Bronchial epithelial cell (primary cell): ENCODE measurements around the gene ZNF736. TPM values are rescaled to one million over a fixed set of nuclear protein-coding genes. Genes with fewer than 3 reads are reported as not detected.
"Not testable (repeated sequence)": the region's sequence is repeated elsewhere in the genome, so short reads cannot be mapped to it uniquely, and the experiment has no call there.

Experiments
- DNase-seq: peaks from one replicate; pipeline ENCODE4 v3.0.0-alpha.2; 2010; ENCODE audit warnings: low read depth
- FAIRE-seq: peaks from 2 replicates; lab custom pipeline; 2011; peaks lifted over from hg19 to GRCh38; lab: Jason Lieb, UNC
- H3K27me3 ChIP-seq: 2 replicates; pipeline ENCODE4 v1.5.1; 2011; ENCODE audit warnings: low read length; ENCODE audit not compliant: control insufficient read depth, insufficient read depth
- H3K36me3 ChIP-seq: 2 replicates; pipeline ENCODE4 v1.5.1; 2011; ENCODE audit warnings: low read length; ENCODE audit not compliant: control insufficient read depth, insufficient read depth
- H3K4me3 ChIP-seq: 2 replicates; pipeline ENCODE4 v1.5.1; 2011; ENCODE audit warnings: mild to moderate bottlenecking, low read depth, low read length, control low read depth
- total RNA-seq: library from RNA; depleted of rRNA; stranded (reverse); fragments of >200 nt; gene quantifications from 2 replicates; pipeline ENCODE4 v1.2.1, GENCODE V29; 2014
- TF ChIP-seq, protein P1 (sequence below): IDR thresholded peaks from 2 replicates; pipeline ENCODE4 v1.5.1; 2011; ENCODE audit warnings: mild to moderate bottlenecking, moderate library complexity, low read length, control low read depth, inconsistent platforms; ENCODE audit not compliant: insufficient read depth, severe bottlenecking

The ZNF736 gene
- 8.7 and 9.7 TPM in 2 replicates for total RNA-seq

DNA sequence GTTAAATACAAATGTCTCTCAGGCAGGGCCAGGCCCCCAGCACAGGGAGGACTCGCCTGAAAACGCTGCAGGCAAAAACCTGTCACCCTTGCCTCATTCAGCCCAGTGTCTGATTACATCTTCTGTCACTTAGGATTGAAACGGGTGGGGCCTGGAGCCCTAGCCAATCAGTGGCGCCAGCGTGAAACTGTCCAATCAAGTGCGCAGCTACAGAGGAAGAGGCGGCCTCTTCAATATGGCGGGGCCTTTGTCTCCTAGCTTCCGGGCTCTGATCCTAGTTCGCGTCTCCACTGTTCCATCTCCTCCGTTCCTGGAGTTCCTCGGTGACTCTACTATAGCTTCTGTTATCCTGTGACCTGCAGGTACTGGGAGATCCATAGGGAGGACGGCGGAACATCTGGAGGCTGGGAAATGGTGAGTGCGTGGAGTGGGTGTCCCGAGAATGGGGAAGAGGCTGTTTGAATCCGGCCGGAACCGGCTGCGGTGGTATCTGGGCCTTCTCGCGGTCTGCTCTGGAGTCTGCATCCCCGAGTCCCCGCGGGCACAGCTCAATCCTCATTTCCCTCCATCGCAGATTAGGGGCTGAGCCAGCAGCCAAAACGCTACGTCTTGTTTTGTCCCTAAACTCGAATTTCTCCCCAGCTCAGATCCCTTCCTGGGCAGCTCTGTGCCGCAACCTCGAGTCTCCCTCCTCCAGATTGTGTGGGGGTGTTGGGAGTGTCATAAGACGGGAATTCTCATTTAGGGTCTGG lies at the start of gene ZNF736:
ZNF736 (plus strand) TSS at position 222 of the 752 bp plus-strand sequence; CDS start at position 412, 190 bp downstream.
- FAIRE-seq: peak; percentile 90
- no peaks in the 10 kb centered on the region for H3K36me3 ChIP-seq
- TF ChIP-seq, protein P1, sequence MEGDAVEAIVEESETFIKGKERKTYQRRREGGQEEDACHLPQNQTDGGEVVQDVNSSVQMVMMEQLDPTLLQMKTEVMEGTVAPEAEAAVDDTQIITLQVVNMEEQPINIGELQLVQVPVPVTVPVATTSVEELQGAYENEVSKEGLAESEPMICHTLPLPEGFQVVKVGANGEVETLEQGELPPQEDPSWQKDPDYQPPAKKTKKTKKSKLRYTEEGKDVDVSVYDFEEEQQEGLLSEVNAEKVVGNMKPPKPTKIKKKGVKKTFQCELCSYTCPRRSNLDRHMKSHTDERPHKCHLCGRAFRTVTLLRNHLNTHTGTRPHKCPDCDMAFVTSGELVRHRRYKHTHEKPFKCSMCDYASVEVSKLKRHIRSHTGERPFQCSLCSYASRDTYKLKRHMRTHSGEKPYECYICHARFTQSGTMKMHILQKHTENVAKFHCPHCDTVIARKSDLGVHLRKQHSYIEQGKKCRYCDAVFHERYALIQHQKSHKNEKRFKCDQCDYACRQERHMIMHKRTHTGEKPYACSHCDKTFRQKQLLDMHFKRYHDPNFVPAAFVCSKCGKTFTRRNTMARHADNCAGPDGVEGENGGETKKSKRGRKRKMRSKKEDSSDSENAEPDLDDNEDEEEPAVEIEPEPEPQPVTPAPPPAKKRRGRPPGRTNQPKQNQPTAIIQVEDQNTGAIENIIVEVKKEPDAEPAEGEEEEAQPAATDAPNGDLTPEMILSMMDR: no peak
- peak; percentile 93 for DNase-seq
- H3K4me3 ChIP-seq: peak within 1 kb of the TSS; percentile 57
- H3K27me3 ChIP-seq: no peaks in the 10 kb centered on the region

DNA sequence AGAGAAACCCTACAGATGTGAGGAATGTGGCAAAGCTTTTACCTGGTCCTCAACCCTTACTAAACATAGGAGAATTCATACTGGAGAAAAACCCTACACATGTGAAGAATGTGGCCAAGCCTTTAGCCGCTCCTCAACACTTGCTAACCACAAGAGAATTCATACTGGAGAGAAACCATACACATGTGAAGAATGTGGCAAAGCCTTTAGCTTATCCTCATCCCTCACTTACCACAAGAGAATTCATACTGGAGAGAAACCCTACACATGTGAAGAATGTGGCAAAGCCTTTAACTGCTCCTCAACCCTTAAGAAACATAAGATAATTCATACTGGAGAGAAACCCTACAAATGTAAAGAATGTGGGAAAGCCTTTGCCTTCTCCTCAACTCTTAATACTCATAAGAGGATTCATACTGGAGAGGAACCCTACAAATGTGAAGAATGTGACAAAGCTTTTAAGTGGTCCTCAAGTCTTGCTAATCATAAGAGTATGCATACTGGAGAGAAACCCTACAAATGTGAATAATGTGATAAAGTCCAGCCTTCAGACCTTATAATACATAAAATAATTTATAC lies 47.3 kb upstream of the ZNF736 start:
- no peaks in the 10 kb centered on the region for H3K36me3 ChIP-seq
- H3K27me3 ChIP-seq: no peaks in the 10 kb centered on the region
- FAIRE-seq: no peak
- TF ChIP-seq, protein P1: no peak
- H3K4me3 ChIP-seq: no peak overlapping the region
- DNase-seq: no peak

DNA sequence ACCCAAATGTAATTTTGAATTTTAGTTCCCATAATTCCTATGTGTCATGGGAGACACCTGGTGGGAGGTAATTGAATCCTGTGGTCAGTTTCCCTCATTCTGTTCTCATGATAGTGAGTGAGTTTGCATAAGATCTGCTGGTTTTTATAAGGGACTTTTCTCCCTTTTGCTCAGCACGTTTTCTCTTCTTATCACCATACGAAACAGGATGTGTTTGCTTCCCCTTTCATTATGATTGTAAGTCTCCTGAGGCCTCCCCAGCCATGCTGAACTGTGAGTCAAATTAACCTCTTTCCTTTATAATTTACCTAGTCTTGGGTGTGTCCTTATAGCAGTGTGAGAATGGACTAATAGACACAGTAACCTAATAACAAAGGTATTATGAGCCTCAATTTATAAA lies 36.1 kb upstream of the ZNF736 start:
- no peak for FAIRE-seq

DNA sequence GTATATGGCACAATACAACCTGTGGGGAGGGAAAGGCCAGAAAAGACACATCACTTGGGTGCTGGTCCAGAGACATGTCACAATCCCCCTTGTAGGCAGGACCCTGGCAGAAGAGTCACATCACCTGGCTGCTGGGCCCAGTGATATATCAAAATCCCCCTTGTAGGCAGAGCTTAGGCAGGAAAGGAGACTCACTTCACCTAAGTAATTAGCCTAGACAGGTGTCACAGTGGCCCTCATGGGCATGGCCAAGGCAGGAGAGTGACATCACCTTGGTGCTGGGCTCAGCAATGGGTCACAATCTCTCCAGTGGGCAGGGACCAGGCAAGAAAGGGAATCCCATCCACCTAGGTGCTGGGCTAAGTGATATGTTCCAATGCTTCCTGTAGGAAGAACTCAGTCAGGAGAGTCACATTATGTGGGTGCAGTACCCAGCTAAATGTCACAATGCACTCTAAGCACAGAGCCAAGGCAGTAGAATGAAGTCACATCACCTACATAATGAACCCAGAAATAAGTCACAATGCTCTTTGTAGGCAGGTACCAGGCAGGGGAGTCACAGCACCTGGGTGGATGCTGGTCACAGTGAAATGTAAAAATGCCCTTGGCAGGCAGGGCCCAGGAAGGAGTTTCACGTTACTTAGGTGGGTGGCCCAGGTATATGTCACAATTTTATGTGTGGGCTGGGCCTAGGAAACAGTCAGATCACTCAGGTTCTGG lies 18.9 kb upstream of the ZNF736 start:
- Histone ChIP-seq H3K27me3 (no peaks in the 10 kb centered on the region), H3K4me3 (no peak overlapping the region), H3K36me3 (no peaks in the 10 kb centered on the region)
- DNase-seq: no peak
- no peak for FAIRE-seq
- TF ChIP-seq, protein P1: no peak

More for the DNA sequence above, 36.1 kb upstream of the ZNF736 start:
- no peak overlapping the region for H3K4me3 ChIP-seq
- H3K36me3 ChIP-seq: no peaks in the 10 kb centered on the region
- TF ChIP-seq, protein P1: no peak
- no peak for DNase-seq
- no peaks in the 10 kb centered on the region for H3K27me3 ChIP-seq

DNA sequence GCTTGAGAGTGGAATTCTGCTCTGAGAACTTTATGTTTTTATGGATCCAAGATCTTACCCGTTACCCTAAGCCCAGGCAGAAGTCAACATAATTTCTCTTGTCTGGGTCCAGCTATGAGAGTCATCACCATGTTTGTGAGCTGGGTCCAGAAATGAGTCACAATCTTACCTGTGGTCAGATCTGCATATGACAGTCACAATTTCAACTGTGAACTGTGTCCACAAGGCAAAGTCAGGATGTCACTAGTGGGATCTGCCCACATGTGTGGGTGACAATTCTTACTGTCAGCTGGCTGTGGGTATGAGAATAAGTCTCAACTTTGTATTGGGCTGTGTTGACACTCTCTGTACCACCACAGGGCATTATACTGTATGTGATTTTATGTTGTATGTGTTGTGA lies 16.3 kb upstream of the ZNF736 start:
- H3K27me3 ChIP-seq, DNase-seq, FAIRE-seq, H3K36me3 ChIP-seq, H3K4me3 ChIP-seq: not testable (repeated sequence)
